HEK293 (cell line): ENCODE results near the gene PPEF1.

Experiments
- BCL11B ChIP-seq: fragments of 450-650 bp; formaldehyde crosslinking; IDR thresholded peaks from 2 replicates; pipeline ENCODE4 v1.5.1; 2016; ENCODE audit warnings: low read depth, missing biosample characterization, missing genetic modification characterization
- IKZF3 ChIP-seq: fragments of 450-650 bp; IDR thresholded peaks from 2 replicates; pipeline ENCODE4 v1.5.0; 2018; ENCODE audit warnings: missing biosample characterization, mild to moderate bottlenecking, missing genetic modification characterization, moderate library complexity
- SETDB1 ChIP-seq: IDR thresholded peaks from one replicate; pipeline ENCODE4 v1.6.1; 2017; ENCODE audit warnings: mild to moderate bottlenecking, low read length, moderate library complexity, mixed read lengths; ENCODE audit not compliant: insufficient read length
- ZBTB21 ChIP-seq: fragments of 450-650 bp; formaldehyde crosslinking; IDR thresholded peaks from 2 replicates; pipeline ENCODE4 v1.5.1; 2017; ENCODE audit warnings: missing biosample characterization, missing genetic modification characterization
- ZNF202 ChIP-seq: fragments of 450-650 bp; formaldehyde crosslinking; IDR thresholded peaks from 2 replicates; pipeline ENCODE4 v1.5.1; 2016; ENCODE audit warnings: missing biosample characterization, missing genetic modification characterization, borderline replicate concordance
- ZNF239 ChIP-seq: fragments of 450-650 bp; formaldehyde crosslinking; IDR thresholded peaks from 2 replicates; pipeline ENCODE4 v1.5.1; 2016; ENCODE audit warnings: missing biosample characterization, missing genetic modification characterization
- ZNF292 ChIP-seq: fragments of 450-650 bp; formaldehyde crosslinking; IDR thresholded peaks from 2 replicates; pipeline ENCODE4 v1.5.1; 2016; ENCODE audit warnings: low read depth, missing biosample characterization, missing genetic modification characterization, borderline replicate concordance
- ZNF302 ChIP-seq: fragments of 450-650 bp; formaldehyde crosslinking; IDR thresholded peaks from 2 replicates; pipeline ENCODE4 v1.5.1; 2016; ENCODE audit warnings: missing biosample characterization, missing genetic modification characterization, low read depth
- ZNF423 ChIP-seq: fragments of 450-650 bp; formaldehyde crosslinking; IDR thresholded peaks from 2 replicates; pipeline ENCODE4 v1.5.1; 2016; ENCODE audit warnings: missing biosample characterization, missing genetic modification characterization
- ZNF521 ChIP-seq: fragments of 450-650 bp; formaldehyde crosslinking; IDR thresholded peaks from 2 replicates; pipeline ENCODE4 v1.5.1; 2017; ENCODE audit warnings: missing biosample characterization, mild to moderate bottlenecking, missing genetic modification characterization
- ZNF529 ChIP-seq: fragments of 450-650 bp; formaldehyde crosslinking; IDR thresholded peaks from 2 replicates; pipeline ENCODE4 v1.5.1; 2017; ENCODE audit warnings: missing genetic modification characterization, missing biosample characterization; ENCODE audit not compliant: insufficient replicate concordance
- ZNF549 ChIP-seq: fragments of 450-650 bp; IDR thresholded peaks from 2 replicates; pipeline ENCODE4 v1.5.1; 2018; ENCODE audit warnings: missing biosample characterization, missing genetic modification characterization, mild to moderate bottlenecking, inconsistent platforms, moderate library complexity
- ZNF555 ChIP-seq: fragments of 450-650 bp; formaldehyde crosslinking; conservative IDR thresholded peaks from 2 replicates; pipeline ENCODE4 v1.5.1; 2017; ENCODE audit warnings: missing biosample characterization, mild to moderate bottlenecking, missing genetic modification characterization, inconsistent platforms
- ZNF596 ChIP-seq: fragments of 450-650 bp; IDR thresholded peaks from 2 replicates; pipeline ENCODE4 v1.5.0; 2018; ENCODE audit warnings: missing biosample characterization, mild to moderate bottlenecking, missing genetic modification characterization, moderate library complexity
- ZNF654 ChIP-seq: fragments of 450-650 bp; formaldehyde crosslinking; IDR thresholded peaks from 2 replicates; pipeline ENCODE4 v1.5.1; 2016; ENCODE audit warnings: low read depth, missing biosample characterization, missing genetic modification characterization
- ZNF747 ChIP-seq: fragments of 450-650 bp; formaldehyde crosslinking; IDR thresholded peaks from 2 replicates; pipeline ENCODE4 v1.5.1; 2016; ENCODE audit warnings: missing biosample characterization, missing genetic modification characterization
- ZNF792 ChIP-seq: fragments of 450-650 bp; formaldehyde crosslinking; IDR thresholded peaks from 2 replicates; pipeline ENCODE4 v1.5.1; 2016; ENCODE audit warnings: missing biosample characterization, missing genetic modification characterization
- TF ChIP-seq, protein P1 (sequence below): fragments of 450-650 bp; formaldehyde crosslinking; IDR thresholded peaks from 2 replicates; pipeline ENCODE4 v1.5.1; 2016; ENCODE audit warnings: missing biosample characterization, missing genetic modification characterization
- TF ChIP-seq, protein P2 (sequence below): fragments of 450-650 bp; formaldehyde crosslinking; IDR thresholded peaks from 2 replicates; pipeline ENCODE4 v1.5.1; 2016; ENCODE audit warnings: missing biosample characterization, missing genetic modification characterization
- TF ChIP-seq, protein P3 (sequence below): fragments of 450-650 bp; formaldehyde crosslinking; IDR thresholded peaks from 2 replicates; pipeline ENCODE4 v1.5.1; 2016; ENCODE audit warnings: missing biosample characterization, missing genetic modification characterization, borderline replicate concordance
- TF ChIP-seq, protein P4 (sequence below): fragments of 450-650 bp; formaldehyde crosslinking; IDR thresholded peaks from 2 replicates; pipeline ENCODE4 v1.5.1; 2016; ENCODE audit warnings: missing biosample characterization, missing genetic modification characterization
- TF ChIP-seq, protein P5 (sequence below): fragments of 450-650 bp; IDR thresholded peaks from 2 replicates; pipeline ENCODE4 v1.5.1; 2018; ENCODE audit warnings: missing biosample characterization, missing genetic modification characterization
- TF ChIP-seq, protein P6 (sequence below): fragments of 450-650 bp; formaldehyde crosslinking; IDR thresholded peaks from 2 replicates; pipeline ENCODE4 v1.5.1; 2016; ENCODE audit warnings: missing biosample characterization, missing genetic modification characterization
- TF ChIP-seq, protein P7 (sequence below): fragments of 450-650 bp; formaldehyde crosslinking; IDR thresholded peaks from 2 replicates; pipeline ENCODE4 v1.5.1; 2016; ENCODE audit warnings: missing biosample characterization, missing genetic modification characterization, borderline replicate concordance

Gene PPEF1

DNA sequence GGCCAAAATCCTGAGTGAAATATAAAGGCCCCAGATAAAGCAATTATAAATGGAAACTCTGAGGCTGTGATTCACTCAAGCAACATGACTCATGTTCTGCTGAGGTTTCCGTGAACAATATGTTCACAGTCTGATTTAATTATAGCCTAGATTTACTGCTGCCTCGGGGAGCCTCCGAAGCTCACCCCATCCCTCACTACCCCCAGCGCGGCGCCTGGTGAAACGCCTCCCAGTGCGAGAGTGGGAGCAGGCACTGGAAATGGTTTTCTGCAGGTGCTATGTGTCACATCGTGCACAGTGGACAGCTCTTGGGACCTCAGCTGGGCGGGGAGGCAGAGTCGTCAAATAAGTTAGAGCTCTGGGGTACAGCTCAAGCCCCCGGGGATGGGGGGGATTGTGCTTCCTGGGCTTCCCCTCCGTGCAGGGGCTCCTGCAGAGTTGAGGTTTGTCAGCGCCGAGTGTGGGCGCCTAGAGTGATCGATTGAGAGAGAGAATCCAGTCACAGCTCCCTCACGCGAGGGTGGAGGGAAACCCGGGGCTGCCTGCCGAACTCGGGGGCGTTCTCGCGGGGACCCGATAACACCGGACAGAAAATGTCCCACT is 165.8 kb downstream of the PPEF1 start (continued):
- TF ChIP-seq, protein P1, sequence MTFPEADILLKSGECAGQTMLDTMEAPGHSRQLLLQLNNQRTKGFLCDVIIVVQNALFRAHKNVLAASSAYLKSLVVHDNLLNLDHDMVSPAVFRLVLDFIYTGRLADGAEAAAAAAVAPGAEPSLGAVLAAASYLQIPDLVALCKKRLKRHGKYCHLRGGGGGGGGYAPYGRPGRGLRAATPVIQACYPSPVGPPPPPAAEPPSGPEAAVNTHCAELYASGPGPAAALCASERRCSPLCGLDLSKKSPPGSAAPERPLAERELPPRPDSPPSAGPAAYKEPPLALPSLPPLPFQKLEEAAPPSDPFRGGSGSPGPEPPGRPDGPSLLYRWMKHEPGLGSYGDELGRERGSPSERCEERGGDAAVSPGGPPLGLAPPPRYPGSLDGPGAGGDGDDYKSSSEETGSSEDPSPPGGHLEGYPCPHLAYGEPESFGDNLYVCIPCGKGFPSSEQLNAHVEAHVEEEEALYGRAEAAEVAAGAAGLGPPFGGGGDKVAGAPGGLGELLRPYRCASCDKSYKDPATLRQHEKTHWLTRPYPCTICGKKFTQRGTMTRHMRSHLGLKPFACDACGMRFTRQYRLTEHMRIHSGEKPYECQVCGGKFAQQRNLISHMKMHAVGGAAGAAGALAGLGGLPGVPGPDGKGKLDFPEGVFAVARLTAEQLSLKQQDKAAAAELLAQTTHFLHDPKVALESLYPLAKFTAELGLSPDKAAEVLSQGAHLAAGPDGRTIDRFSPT: no peak
- no peak for TF ChIP-seq ZNF747 (tag by site-specific recombination)
- TF ChIP-seq, protein P2, sequence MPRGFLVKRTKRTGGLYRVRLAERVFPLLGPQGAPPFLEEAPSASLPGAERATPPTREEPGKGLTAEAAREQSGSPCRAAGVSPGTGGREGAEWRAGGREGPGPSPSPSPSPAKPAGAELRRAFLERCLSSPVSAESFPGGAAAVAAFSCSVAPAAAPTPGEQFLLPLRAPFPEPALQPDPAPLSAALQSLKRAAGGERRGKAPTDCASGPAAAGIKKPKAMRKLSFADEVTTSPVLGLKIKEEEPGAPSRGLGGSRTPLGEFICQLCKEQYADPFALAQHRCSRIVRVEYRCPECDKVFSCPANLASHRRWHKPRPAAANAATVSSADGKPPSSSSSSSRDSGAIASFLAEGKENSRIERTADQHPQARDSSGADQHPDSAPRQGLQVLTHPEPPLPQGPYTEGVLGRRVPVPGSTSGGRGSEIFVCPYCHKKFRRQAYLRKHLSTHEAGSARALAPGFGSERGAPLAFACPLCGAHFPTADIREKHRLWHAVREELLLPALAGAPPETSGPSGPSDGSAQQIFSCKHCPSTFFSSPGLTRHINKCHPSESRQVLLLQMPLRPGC (tag by site-specific recombination): peak; percentile 30; the same call in 1 of the 2 replicates
- TF ChIP-seq ZNF654 (tag by site-specific recombination): no peak
- TF ChIP-seq, protein P3, sequence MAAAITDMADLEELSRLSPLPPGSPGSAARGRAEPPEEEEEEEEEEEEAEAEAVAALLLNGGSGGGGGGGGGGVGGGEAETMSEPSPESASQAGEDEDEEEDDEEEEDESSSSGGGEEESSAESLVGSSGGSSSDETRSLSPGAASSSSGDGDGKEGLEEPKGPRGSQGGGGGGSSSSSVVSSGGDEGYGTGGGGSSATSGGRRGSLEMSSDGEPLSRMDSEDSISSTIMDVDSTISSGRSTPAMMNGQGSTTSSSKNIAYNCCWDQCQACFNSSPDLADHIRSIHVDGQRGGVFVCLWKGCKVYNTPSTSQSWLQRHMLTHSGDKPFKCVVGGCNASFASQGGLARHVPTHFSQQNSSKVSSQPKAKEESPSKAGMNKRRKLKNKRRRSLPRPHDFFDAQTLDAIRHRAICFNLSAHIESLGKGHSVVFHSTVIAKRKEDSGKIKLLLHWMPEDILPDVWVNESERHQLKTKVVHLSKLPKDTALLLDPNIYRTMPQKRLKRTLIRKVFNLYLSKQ (tag by site-specific recombination): no peak
- 0 out of 2 replicates have a peak, but pooled peaks have one; percentile 21 for TF ChIP-seq ZBTB21 (tag by site-specific recombination)
- TF ChIP-seq ZNF302 (tag by site-specific recombination): no peak
- TF ChIP-seq, protein P4, sequence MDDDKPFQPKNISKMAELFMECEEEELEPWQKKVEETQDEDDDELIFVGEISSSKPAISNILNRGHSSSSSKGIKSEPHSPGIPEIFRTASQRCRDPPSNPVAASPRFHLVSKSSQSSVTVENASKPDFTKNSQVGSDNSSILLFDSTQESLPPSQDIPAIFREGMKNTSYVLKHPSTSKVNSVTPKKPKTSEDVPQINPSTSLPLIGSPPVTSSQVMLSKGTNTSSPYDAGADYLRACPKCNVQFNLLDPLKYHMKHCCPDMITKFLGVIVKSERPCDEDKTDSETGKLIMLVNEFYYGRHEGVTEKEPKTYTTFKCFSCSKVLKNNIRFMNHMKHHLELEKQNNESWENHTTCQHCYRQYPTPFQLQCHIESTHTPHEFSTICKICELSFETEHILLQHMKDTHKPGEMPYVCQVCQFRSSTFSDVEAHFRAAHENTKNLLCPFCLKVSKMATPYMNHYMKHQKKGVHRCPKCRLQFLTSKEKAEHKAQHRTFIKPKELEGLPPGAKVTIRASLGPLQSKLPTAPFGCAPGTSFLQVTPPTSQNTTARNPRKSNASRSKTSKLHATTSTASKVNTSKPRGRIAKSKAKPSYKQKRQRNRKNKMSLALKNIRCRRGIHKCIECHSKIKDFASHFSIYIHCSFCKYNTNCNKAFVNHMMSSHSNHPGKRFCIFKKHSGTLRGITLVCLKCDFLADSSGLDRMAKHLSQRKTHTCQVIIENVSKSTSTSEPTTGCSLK (tag by site-specific recombination): no peak
- TF ChIP-seq ZNF292: no peak
- TF ChIP-seq SETDB1: no peak
- TF ChIP-seq ZNF529 (tag by site-specific recombination): no peak
- TF ChIP-seq ZNF202 (tag by site-specific recombination): no peak
- TF ChIP-seq, protein P5, sequence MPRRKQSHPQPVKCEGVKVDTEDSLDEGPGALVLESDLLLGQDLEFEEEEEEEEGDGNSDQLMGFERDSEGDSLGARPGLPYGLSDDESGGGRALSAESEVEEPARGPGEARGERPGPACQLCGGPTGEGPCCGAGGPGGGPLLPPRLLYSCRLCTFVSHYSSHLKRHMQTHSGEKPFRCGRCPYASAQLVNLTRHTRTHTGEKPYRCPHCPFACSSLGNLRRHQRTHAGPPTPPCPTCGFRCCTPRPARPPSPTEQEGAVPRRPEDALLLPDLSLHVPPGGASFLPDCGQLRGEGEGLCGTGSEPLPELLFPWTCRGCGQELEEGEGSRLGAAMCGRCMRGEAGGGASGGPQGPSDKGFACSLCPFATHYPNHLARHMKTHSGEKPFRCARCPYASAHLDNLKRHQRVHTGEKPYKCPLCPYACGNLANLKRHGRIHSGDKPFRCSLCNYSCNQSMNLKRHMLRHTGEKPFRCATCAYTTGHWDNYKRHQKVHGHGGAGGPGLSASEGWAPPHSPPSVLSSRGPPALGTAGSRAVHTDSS (tag by site-specific recombination): no peak
- TF ChIP-seq, protein P6, sequence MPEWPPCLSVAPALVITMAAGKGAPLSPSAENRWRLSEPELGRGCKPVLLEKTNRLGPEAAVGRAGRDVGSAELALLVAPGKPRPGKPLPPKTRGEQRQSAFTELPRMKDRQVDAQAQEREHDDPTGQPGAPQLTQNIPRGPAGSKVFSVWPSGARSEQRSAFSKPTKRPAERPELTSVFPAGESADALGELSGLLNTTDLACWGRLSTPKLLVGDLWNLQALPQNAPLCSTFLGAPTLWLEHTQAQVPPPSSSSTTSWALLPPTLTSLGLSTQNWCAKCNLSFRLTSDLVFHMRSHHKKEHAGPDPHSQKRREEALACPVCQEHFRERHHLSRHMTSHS (tag by site-specific recombination): peak; percentile 98
- TF ChIP-seq ZNF792 (tag by site-specific recombination): no peak
- TF ChIP-seq ZNF521 (tag by site-specific recombination): no peak
- no peak for TF ChIP-seq ZNF549 (tag by site-specific recombination)
- no peak for TF ChIP-seq BCL11B (tag by site-specific recombination)
- no peak for TF ChIP-seq ZNF239 (tag by site-specific recombination)
- TF ChIP-seq ZNF555 (tag by site-specific recombination): no peak
- TF ChIP-seq ZNF596: no peak
- TF ChIP-seq ZNF423 (tag by site-specific recombination): no peak
- TF ChIP-seq IKZF3 (tag by site-specific recombination): no peak; the same call in 1 of the 2 replicates
- TF ChIP-seq, protein P7, sequence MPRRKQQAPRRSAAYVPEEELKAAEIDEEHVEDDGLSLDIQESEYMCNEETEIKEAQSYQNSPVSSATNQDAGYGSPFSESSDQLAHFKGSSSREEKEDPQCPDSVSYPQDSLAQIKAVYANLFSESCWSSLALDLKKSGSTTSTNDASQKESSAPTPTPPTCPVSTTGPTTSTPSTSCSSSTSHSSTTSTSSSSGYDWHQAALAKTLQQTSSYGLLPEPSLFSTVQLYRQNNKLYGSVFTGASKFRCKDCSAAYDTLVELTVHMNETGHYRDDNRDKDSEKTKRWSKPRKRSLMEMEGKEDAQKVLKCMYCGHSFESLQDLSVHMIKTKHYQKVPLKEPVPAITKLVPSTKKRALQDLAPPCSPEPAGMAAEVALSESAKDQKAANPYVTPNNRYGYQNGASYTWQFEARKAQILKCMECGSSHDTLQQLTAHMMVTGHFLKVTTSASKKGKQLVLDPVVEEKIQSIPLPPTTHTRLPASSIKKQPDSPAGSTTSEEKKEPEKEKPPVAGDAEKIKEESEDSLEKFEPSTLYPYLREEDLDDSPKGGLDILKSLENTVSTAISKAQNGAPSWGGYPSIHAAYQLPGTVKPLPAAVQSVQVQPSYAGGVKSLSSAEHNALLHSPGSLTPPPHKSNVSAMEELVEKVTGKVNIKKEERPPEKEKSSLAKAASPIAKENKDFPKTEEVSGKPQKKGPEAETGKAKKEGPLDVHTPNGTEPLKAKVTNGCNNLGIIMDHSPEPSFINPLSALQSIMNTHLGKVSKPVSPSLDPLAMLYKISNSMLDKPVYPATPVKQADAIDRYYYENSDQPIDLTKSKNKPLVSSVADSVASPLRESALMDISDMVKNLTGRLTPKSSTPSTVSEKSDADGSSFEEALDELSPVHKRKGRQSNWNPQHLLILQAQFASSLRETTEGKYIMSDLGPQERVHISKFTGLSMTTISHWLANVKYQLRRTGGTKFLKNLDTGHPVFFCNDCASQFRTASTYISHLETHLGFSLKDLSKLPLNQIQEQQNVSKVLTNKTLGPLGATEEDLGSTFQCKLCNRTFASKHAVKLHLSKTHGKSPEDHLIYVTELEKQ (tag by site-specific recombination): peak; percentile 46; the same call in 1 of the 2 replicates
